NCI-H2227 (cell line): ENCODE data around the gene SLC4A11.

Experiments used
- DNase-seq: peaks from one replicate; lab custom pipeline; 2025; ENCODE audit not compliant: unreplicated experiment; lab: John Stamatoyannopoulos, UW

SLC4A11 gene

GRCh38 chr20:3246682-3247081 is 7.7 kb upstream of the SLC4A11 start:
- DNase-seq = no peak

GRCh38 chr20:3245711-3246110 is 6.7 kb upstream of the SLC4A11 start:
- no peak for DNase-seq

- DNase-seq = no peak
Measured at GRCh38 chr20:3245156-3245555, 6.2 kb upstream of the SLC4A11 start.

GRCh38 chr20:3244613-3245012 is 5.6 kb upstream of the SLC4A11 start:
- DNase-seq = no peak

GRCh38 chr20:3243718-3244358 is 4.8 kb upstream of the SLC4A11 start:
- peak; percentile 60 for DNase-seq

GRCh38 chr20:3242172-3242692 is 3.2 kb upstream of the SLC4A11 start:
- no peak for DNase-seq

GRCh38 chr20:3240776-3241363 is 1.9 kb upstream of the SLC4A11 start:
- no peak for DNase-seq

- no peak for DNase-seq
Measured at GRCh38 chr20:3239867-3240775, 1.1 kb upstream of the SLC4A11 start.

- peak; percentile 31 for DNase-seq
Measured at GRCh38 chr20:3238616-3239025, 369 bp downstream of the SLC4A11 start.

- DNase-seq = no peak
Measured at GRCh38 chr20:3237958-3238615, 903 bp downstream of the SLC4A11 start.

GRCh38 chr20:3237011-3237957 is 1.7 kb downstream of the SLC4A11 start:
- no peak for DNase-seq

- DNase-seq = no peak
Measured at GRCh38 chr20:3235666-3236324, 3.2 kb downstream of the SLC4A11 start.

- DNase-seq = no peak
Measured at GRCh38 chr20:3233991-3234498, 4.9 kb downstream of the SLC4A11 start.

GRCh38 chr20:3233131-3233990 is 5.6 kb downstream of the SLC4A11 start:
- DNase-seq = no peak

GRCh38 chr20:3231889-3232588 is 7.0 kb downstream of the SLC4A11 start:
- DNase-seq = no peak

GRCh38 chr20:3231116-3231515 is 7.9 kb downstream of the SLC4A11 start:
- no peak for DNase-seq

- no peak for DNase-seq
Measured at GRCh38 chr20:3229798-3230197, 9.2 kb downstream of the SLC4A11 start.

- DNase-seq = no peak
Measured at GRCh38 chr20:3229158-3229557, 9.8 kb downstream of the SLC4A11 start.
